Kidney (tissue), 14 donors: ENCODE data around the gene MAN2A1. TPM values are rescaled to one million over a fixed set of nuclear protein-coding genes. Genes with fewer than 3 reads are reported as not detected.
A peak's percentile ranks its signal among the peaks of the same experiment; 100 is the strongest.

Experiments used
- DNase-seq, 5 donors: peaks; one replicate each; pipeline ENCODE4 v3.0.0-alpha.2; 2013 to 2020
- FAIRE-seq: peaks from 2 replicates; lab custom pipeline; 2012; peaks lifted over from hg19 to GRCh38; lab: Jason Lieb, UNC
- H3K27ac ChIP-seq, 2 donors: one replicate each; pipeline ENCODE4 v1.7.0; 2013; ENCODE audit warnings: low read depth in 2 of 2, low read length in 2 of 2, inconsistent platforms in 1 of 2
- H3K27me3 ChIP-seq: one replicate; pipeline ENCODE4 v1.7.1; 2013; ENCODE audit warnings: low read length, inconsistent platforms; ENCODE audit not compliant: control insufficient read depth, insufficient read depth
- H3K36me3 ChIP-seq, 3 donors: one replicate each; pipeline versions ENCODE4 v1.7.0 to v1.7.1; 2013; ENCODE audit warnings: low read length in 3 of 3, control low read depth in 1 of 3, inconsistent platforms in 1 of 3; ENCODE audit not compliant: insufficient read depth in 3 of 3, control insufficient read depth in 2 of 3
- H3K4me1 ChIP-seq, 3 donors: one replicate each; pipeline versions ENCODE4 v1.7.0 to v1.7.1; 2013; ENCODE audit warnings: low read length in 3 of 3, inconsistent platforms in 1 of 3, low read depth in 1 of 3; ENCODE audit not compliant: control insufficient read depth in 2 of 3, insufficient read depth in 2 of 3
- H3K4me3 ChIP-seq, 3 donors: one replicate each; pipeline versions ENCODE4 v1.7.0 to v1.8.1; 2013; ENCODE audit warnings: low read length in 3 of 3, control low read depth in 1 of 3, inconsistent platforms in 1 of 3
- H3K9ac ChIP-seq, 3 donors: one replicate each; pipeline versions ENCODE4 v1.7.0 to v1.7.1; 2013; ENCODE audit warnings: low read length in 3 of 3, control low read depth in 1 of 3, inconsistent platforms in 1 of 3
- H3K9me3 ChIP-seq, 3 donors: one replicate each; pipeline versions ENCODE4 v1.7.0 to v1.7.1; 2013; ENCODE audit warnings: low read length in 3 of 3, control low read depth in 1 of 3, inconsistent platforms in 1 of 3; ENCODE audit not compliant: control insufficient read depth in 2 of 3, insufficient read depth in 1 of 3
- intact Hi-C: fragments of 100-400 bp; cut with DNase I; formaldehyde crosslinking; loops from one replicate; pipeline ENCODE4 v1.11.1; 2022
- polyA plus RNA-seq: library from polyadenylated mRNA; stranded (reverse); fragments of 350-450 nt; fragmentation: Illumina TruSeq; extraction: RNeasy Lipid Tissue Mini Kit (QIAGEN cat#74804); gene quantifications from one replicate; pipeline ENCODE4 v1.2.3, GENCODE V29; 2014; ENCODE audit warnings: low read depth, low replicate concordance; ENCODE audit not compliant: insufficient read depth
- total RNA-seq: library from RNA; stranded (reverse); fragmentation: NEBNext Ultra II Directional; extraction: Animal tissue kit (Norgen Biotek cat#: 25700); gene quantifications from one replicate; pipeline ENCODE4 v1.2.1, GENCODE V29; 2021
- TF ChIP-seq, protein P1 (sequence below): IDR thresholded peaks from 3 replicates; pipeline ENCODE4 v1.5.1; 2012; ENCODE audit warnings: mild to moderate bottlenecking, moderate library complexity, borderline replicate concordance; ENCODE audit not compliant: insufficient read depth; ENCODE audit errors: extremely low read depth
- donor health status: control.
- donor health status: control.
- donor health status: control.
- donor health status: control.
- donor health status: control.
- donor health status: DM: yes; HTN: yes; CAD: no.
- donor health status: Normal renal cell carcinoma (clear cell type).

MAN2A1 gene
- total and polyA plus RNA-seq, 2 donors from 2014 or later: 12.7 to 69.9 TPM

GRCh38 chr5:109769597-109770291, 80.0 kb downstream of the MAN2A1 start:
- DNase-seq (no peak), FAIRE-seq (no peak)
- Histone ChIP-seq H3K9ac (no peak overlapping the region), H3K4me3 (no peak overlapping the region), H3K4me1 (no peaks in the 10 kb centered on the region), H3K27ac (no peak overlapping the region), H3K27me3 (no peaks in the 10 kb centered on the region), H3K9me3 (no peaks in the 10 kb centered on the region), H3K36me3 (peaks cover 0 to 9% (median 2%) of the 10 kb centered on the region in 3 donors)
- TF ChIP-seq, protein P1, sequence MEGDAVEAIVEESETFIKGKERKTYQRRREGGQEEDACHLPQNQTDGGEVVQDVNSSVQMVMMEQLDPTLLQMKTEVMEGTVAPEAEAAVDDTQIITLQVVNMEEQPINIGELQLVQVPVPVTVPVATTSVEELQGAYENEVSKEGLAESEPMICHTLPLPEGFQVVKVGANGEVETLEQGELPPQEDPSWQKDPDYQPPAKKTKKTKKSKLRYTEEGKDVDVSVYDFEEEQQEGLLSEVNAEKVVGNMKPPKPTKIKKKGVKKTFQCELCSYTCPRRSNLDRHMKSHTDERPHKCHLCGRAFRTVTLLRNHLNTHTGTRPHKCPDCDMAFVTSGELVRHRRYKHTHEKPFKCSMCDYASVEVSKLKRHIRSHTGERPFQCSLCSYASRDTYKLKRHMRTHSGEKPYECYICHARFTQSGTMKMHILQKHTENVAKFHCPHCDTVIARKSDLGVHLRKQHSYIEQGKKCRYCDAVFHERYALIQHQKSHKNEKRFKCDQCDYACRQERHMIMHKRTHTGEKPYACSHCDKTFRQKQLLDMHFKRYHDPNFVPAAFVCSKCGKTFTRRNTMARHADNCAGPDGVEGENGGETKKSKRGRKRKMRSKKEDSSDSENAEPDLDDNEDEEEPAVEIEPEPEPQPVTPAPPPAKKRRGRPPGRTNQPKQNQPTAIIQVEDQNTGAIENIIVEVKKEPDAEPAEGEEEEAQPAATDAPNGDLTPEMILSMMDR: no peak
- intact Hi-C loops: no loop called here

- Histone ChIP-seq H3K27ac (no peak overlapping the region), H3K27me3 (no peaks in the 10 kb centered on the region), H3K36me3 (peaks cover 0 to 6% (median 4%) of the 10 kb centered on the region in 3 donors), H3K9me3 (no peaks in the 10 kb centered on the region), H3K9ac (no peak overlapping the region), H3K4me1 (no peaks in the 10 kb centered on the region), H3K4me3 (no peak overlapping the region)
- TF ChIP-seq, protein P1: no peak
- DNase-seq: no peak
- intact Hi-C loops: no loop called here
- no peak for FAIRE-seq
Observed at GRCh38 chr5:109775130-109775529, 85.4 kb downstream of the MAN2A1 start.

- Histone ChIP-seq H3K9me3 (no peaks in the 10 kb centered on the region), H3K36me3 (peaks cover 0 to 6% (median 3%) of the 10 kb centered on the region in 3 donors), H3K9ac (no peak overlapping the region), H3K27ac (no peak overlapping the region), H3K27me3 (no peaks in the 10 kb centered on the region), H3K4me1 (no peaks in the 10 kb centered on the region), H3K4me3 (no peak overlapping the region)
- DNase-seq: peak in 1 of 5 donors; percentile 11
- FAIRE-seq: peak; percentile 41
- intact Hi-C loops: no loop called here
- TF ChIP-seq, protein P1: no peak
Observed at GRCh38 chr5:109779036-109779735, 89.5 kb downstream of the MAN2A1 start.
